Activated CD4-positive, alpha-beta T cell treated with anti-CD3 and anti-CD28 coated beads for 1 hour (primary cell): ENCODE data around the gene KRTAP12-1.
"Not testable (repeated sequence)": the region's sequence is repeated elsewhere in the genome, so short reads cannot be mapped to it uniquely, and the experiment has no call there.

Experiments used
- DNase-seq: peaks from one replicate; pipeline ENCODE4 v3.0.0-alpha.2; 2020

Gene KRTAP12-1

GRCh38 chr21:44697172-44697810, 15.3 kb upstream of the KRTAP12-1 start, which contains the start of gene KRTAP10-12:
Gene KRTAP10-12, plus strand, starts transcription at chr21:44697172. Its CDS starts 30 bp downstream, at chr21:44697202.
- not testable (repeated sequence) for DNase-seq

- no peak for DNase-seq
Observed at GRCh38 chr21:44696572-44696971, 14.6 kb upstream of the KRTAP12-1 start.

GRCh38 chr21:44695641-44696040, 13.7 kb upstream of the KRTAP12-1 start:
- no peak for DNase-seq

GRCh38 chr21:44695184-44695583, 13.2 kb upstream of the KRTAP12-1 start:
- no peak for DNase-seq

- no peak for DNase-seq
Observed at GRCh38 chr21:44694776-44695175, 12.8 kb upstream of the KRTAP12-1 start.

- DNase-seq, result no peak
Observed at GRCh38 chr21:44692798-44693512, 11.0 kb upstream of the KRTAP12-1 start.

GRCh38 chr21:44691686-44692085, 9.7 kb upstream of the KRTAP12-1 start:
- DNase-seq, result no peak

- not testable (repeated sequence) for DNase-seq
Observed at GRCh38 chr21:44689740-44690139, 7.8 kb upstream of the KRTAP12-1 start.

GRCh38 chr21:44687671-44688070, 5.7 kb upstream of the KRTAP12-1 start:
- DNase-seq, result no peak

- no peak for DNase-seq
Observed at GRCh38 chr21:44686843-44687561, 5.0 kb upstream of the KRTAP12-1 start.

GRCh38 chr21:44686000-44686781, 4.2 kb upstream of the KRTAP12-1 start:
- DNase-seq, result no peak

- not testable (repeated sequence) for DNase-seq
Observed at GRCh38 chr21:44685050-44685449, 3.1 kb upstream of the KRTAP12-1 start.

GRCh38 chr21:44684483-44684882, 2.5 kb upstream of the KRTAP12-1 start:
- DNase-seq, result no peak

- no peak for DNase-seq
Observed at GRCh38 chr21:44684077-44684476, 2.1 kb upstream of the KRTAP12-1 start.

- DNase-seq, result no peak
Observed at GRCh38 chr21:44682580-44683151, 703 bp upstream of the KRTAP12-1 start.

- DNase-seq, result no peak
Observed at GRCh38 chr21:44681152-44681551, 811 bp downstream of the KRTAP12-1 start.

GRCh38 chr21:44677881-44678280, 4.1 kb downstream of the KRTAP12-1 start:
- no peak for DNase-seq

GRCh38 chr21:44671911-44672310, 10.1 kb downstream of the KRTAP12-1 start:
- DNase-seq, result no peak

- no peak for DNase-seq
Observed at GRCh38 chr21:44670642-44671432, 11.1 kb downstream of the KRTAP12-1 start.

- no peak for DNase-seq
Observed at GRCh38 chr21:44667612-44668011, 14.4 kb downstream of the KRTAP12-1 start.

GRCh38 chr21:44666401-44667320, 15.3 kb downstream of the KRTAP12-1 start, which contains the start of gene KRTAP12-2:
Gene KRTAP12-2, minus strand, starts transcription at chr21:44666927. Its CDS starts 41 bp downstream, at chr21:44666886.
- DNase-seq, result no peak
